K562 (cell line): ENCODE results near the gene BCL2L12. TPM values are rescaled to one million over a fixed set of nuclear protein-coding genes. Genes with fewer than 3 reads are reported as not detected.

Experiments
- CEBPB ChIP-seq: fragments of 450-650 bp; IDR thresholded peaks from 2 replicates; pipeline ENCODE4 v1.6.1; 2016; ENCODE audit warnings: missing genetic modification characterization, missing compliant biosample characterization
- CSDE1 ChIP-seq, 2 experiments: fragments of 450-650 bp; IDR thresholded peaks; 2 replicates each; pipeline ENCODE4 v1.6.1; 2016; ENCODE audit warnings: mild to moderate bottlenecking in 1 of 2
- DDX20 ChIP-seq: fragments of 450-650 bp; IDR thresholded peaks from 2 replicates; pipeline ENCODE4 v1.6.1; 2016; ENCODE audit warnings: missing genetic modification characterization, low read depth, mild to moderate bottlenecking, missing compliant biosample characterization, moderate library complexity
- EHMT2 ChIP-seq: fragments of 450-650 bp; IDR thresholded peaks from 2 replicates; pipeline ENCODE4 v1.6.1; 2018; ENCODE audit warnings: antibody characterized with exemption
- ELF1 ChIP-seq: fragments of 200-800 bp; sonication (Bioruptor generic); IDR thresholded peaks from 2 replicates; pipeline ENCODE4 v1.6.1; 2016; ENCODE audit warnings: missing genetic modification characterization, missing compliant biosample characterization
- NEUROD1 ChIP-seq: fragments of 150-350 bp; IDR thresholded peaks from 2 replicates; pipeline ENCODE4 v1.6.1; 2014; ENCODE audit warnings: borderline replicate concordance, low read length, low read depth; ENCODE audit not compliant: partially characterized antibody
- NFE2 ChIP-seq: IDR thresholded peaks from 2 replicates; pipeline ENCODE4 v1.6.1; 2014; ENCODE audit warnings: antibody characterized with exemption, low read depth
- ZFX ChIP-seq: sonication (generic); formaldehyde crosslinking; IDR thresholded peaks from 2 replicates; pipeline ENCODE4 v1.8.0; 2022; ENCODE audit warnings: mild to moderate bottlenecking, missing genetic modification reagents, moderate library complexity
- polyA plus RNA-seq, 8 experiments: library from polyadenylated mRNA; depleted of rRNA in 4 of 8; stranded (reverse) in 5 of 8; unstranded in 3 of 8; fragments of >200 nt; fragmentation: Nextera tagmentation in 2 of 8; fragmentation: Illumina TruSeq in 1 of 8; extraction: Ambion mirVana in 2 of 8; extraction: Trizol in 1 of 8; gene quantifications; 2 replicates each; pipeline versions ENCODE4 v1.2.1 to v1.2.3, GENCODE V29; 2011 to 2014; ENCODE audit warnings: inconsistent platforms in 1 of 8, missing spikeins in 1 of 8
- total RNA-seq, 7 experiments: library from RNA; depleted of rRNA in 6 of 7; stranded (reverse); fragments of >200 nt in 6 of 7; fragmentation: Illumina TruSeq in 2 of 7; extraction: Trizol in 2 of 7; gene quantifications; 2 replicates each; pipeline versions ENCODE4 v1.2.1 to v1.2.3, GENCODE V29; 2011 to 2021; ENCODE audit warnings: low replicate concordance in 1 of 7
- TF ChIP-seq, protein P1 (sequence below), 2 experiments: IDR thresholded peaks; 2 replicates each; pipeline ENCODE4 v1.6.1; 2012; ENCODE audit warnings: improper control_type of control experiment in 2 of 2, low read depth in 2 of 2, low read length in 2 of 2, borderline replicate concordance in 1 of 2
- TF ChIP-seq, protein P2 (sequence below): fragments of 450-650 bp; IDR thresholded peaks from 2 replicates; pipeline ENCODE4 v1.7.1; 2018; ENCODE audit warnings: mild to moderate bottlenecking, low read depth; ENCODE audit not compliant: partially characterized antibody
- TF ChIP-seq, protein P3 (sequence below), 2 experiments: fragments of 450-650 bp; IDR thresholded peaks; 2 replicates each; pipeline ENCODE4 v1.6.1; 2018; ENCODE audit warnings: mild to moderate bottlenecking in 2 of 2, low read depth in 1 of 2; ENCODE audit not compliant: partially characterized antibody in 2 of 2
- TF ChIP-seq, protein P4 (sequence below): fragments of 250-450 bp; sonication (Bioruptor Pico); IDR thresholded peaks from 2 replicates; pipeline ENCODE4 v1.8.0; 2021; ENCODE audit warnings: mild to moderate bottlenecking, moderate library complexity
- TF ChIP-seq, protein P5 (sequence below): fragments of 250-450 bp; sonication (Bioruptor Pico); IDR thresholded peaks from 2 replicates; pipeline ENCODE4 v1.9.0; 2021; ENCODE audit warnings: mild to moderate bottlenecking, inconsistent platforms

The BCL2L12 gene
- total and polyA plus RNA-seq, 9 of the 15 experiments (the other 6 are each of a cell fraction or from before 2014, with no cell fraction given): 7.4 to 263 (median 81.2) TPM

DNA sequence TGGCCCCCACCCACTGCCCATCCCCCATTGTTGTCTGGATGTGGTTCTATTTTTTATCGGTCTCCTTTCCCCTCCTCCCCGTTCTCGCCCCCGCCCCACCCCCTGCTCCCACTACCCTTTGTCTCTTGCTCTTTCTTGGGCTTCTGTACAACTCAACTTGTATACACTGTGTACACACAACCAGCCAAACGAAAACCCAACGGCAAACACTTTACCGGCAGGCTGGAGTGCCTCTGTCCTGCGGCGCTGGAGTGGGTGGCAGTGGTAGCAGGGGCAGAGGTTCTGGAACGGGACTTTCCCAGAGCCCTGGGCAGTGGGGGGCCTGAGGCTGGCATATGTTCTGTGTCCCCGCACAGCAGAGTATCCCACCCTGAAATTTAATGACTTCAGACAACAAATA, 39.5 kb upstream of the BCL2L12 start (continued):
- TF ChIP-seq, protein P1, sequence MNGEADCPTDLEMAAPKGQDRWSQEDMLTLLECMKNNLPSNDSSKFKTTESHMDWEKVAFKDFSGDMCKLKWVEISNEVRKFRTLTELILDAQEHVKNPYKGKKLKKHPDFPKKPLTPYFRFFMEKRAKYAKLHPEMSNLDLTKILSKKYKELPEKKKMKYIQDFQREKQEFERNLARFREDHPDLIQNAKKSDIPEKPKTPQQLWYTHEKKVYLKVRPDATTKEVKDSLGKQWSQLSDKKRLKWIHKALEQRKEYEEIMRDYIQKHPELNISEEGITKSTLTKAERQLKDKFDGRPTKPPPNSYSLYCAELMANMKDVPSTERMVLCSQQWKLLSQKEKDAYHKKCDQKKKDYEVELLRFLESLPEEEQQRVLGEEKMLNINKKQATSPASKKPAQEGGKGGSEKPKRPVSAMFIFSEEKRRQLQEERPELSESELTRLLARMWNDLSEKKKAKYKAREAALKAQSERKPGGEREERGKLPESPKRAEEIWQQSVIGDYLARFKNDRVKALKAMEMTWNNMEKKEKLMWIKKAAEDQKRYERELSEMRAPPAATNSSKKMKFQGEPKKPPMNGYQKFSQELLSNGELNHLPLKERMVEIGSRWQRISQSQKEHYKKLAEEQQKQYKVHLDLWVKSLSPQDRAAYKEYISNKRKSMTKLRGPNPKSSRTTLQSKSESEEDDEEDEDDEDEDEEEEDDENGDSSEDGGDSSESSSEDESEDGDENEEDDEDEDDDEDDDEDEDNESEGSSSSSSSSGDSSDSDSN (IDR thresholded peaks at IDR 0.05; ENCODE audit: borderline replicate concordance in 1 of 2, low read depth in 2 of 2, low read length in 2 of 2): no peak
- no peak for TF ChIP-seq NEUROD1
- TF ChIP-seq DDX20 (tag): no peak
- no peak for TF ChIP-seq NFE2
- TF ChIP-seq, protein P2, sequence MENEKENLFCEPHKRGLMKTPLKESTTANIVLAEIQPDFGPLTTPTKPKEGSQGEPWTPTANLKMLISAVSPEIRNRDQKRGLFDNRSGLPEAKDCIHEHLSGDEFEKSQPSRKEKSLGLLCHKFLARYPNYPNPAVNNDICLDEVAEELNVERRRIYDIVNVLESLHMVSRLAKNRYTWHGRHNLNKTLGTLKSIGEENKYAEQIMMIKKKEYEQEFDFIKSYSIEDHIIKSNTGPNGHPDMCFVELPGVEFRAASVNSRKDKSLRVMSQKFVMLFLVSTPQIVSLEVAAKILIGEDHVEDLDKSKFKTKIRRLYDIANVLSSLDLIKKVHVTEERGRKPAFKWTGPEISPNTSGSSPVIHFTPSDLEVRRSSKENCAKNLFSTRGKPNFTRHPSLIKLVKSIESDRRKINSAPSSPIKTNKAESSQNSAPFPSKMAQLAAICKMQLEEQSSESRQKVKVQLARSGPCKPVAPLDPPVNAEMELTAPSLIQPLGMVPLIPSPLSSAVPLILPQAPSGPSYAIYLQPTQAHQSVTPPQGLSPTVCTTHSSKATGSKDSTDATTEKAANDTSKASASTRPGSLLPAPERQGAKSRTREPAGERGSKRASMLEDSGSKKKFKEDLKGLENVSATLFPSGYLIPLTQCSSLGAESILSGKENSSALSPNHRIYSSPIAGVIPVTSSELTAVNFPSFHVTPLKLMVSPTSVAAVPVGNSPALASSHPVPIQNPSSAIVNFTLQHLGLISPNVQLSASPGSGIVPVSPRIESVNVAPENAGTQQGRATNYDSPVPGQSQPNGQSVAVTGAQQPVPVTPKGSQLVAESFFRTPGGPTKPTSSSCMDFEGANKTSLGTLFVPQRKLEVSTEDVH: no peak
- TF ChIP-seq, protein P3, sequence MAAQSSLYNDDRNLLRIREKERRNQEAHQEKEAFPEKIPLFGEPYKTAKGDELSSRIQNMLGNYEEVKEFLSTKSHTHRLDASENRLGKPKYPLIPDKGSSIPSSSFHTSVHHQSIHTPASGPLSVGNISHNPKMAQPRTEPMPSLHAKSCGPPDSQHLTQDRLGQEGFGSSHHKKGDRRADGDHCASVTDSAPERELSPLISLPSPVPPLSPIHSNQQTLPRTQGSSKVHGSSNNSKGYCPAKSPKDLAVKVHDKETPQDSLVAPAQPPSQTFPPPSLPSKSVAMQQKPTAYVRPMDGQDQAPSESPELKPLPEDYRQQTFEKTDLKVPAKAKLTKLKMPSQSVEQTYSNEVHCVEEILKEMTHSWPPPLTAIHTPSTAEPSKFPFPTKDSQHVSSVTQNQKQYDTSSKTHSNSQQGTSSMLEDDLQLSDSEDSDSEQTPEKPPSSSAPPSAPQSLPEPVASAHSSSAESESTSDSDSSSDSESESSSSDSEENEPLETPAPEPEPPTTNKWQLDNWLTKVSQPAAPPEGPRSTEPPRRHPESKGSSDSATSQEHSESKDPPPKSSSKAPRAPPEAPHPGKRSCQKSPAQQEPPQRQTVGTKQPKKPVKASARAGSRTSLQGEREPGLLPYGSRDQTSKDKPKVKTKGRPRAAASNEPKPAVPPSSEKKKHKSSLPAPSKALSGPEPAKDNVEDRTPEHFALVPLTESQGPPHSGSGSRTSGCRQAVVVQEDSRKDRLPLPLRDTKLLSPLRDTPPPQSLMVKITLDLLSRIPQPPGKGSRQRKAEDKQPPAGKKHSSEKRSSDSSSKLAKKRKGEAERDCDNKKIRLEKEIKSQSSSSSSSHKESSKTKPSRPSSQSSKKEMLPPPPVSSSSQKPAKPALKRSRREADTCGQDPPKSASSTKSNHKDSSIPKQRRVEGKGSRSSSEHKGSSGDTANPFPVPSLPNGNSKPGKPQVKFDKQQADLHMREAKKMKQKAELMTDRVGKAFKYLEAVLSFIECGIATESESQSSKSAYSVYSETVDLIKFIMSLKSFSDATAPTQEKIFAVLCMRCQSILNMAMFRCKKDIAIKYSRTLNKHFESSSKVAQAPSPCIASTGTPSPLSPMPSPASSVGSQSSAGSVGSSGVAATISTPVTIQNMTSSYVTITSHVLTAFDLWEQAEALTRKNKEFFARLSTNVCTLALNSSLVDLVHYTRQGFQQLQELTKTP (IDR thresholded peaks at IDR 0.05; ENCODE audit: low read depth in 1 of 2, partially characterized antibody in 2 of 2): no peak
- no peak for TF ChIP-seq ELF1 (tag)
- TF ChIP-seq, protein P4, sequence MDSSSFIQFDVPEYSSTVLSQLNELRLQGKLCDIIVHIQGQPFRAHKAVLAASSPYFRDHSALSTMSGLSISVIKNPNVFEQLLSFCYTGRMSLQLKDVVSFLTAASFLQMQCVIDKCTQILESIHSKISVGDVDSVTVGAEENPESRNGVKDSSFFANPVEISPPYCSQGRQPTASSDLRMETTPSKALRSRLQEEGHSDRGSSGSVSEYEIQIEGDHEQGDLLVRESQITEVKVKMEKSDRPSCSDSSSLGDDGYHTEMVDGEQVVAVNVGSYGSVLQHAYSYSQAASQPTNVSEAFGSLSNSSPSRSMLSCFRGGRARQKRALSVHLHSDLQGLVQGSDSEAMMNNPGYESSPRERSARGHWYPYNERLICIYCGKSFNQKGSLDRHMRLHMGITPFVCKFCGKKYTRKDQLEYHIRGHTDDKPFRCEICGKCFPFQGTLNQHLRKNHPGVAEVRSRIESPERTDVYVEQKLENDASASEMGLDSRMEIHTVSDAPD (CRISPR knock-in tag): no peak
- TF ChIP-seq ZFX (CRISPR knock-in tag): no peak
- TF ChIP-seq, protein P5, sequence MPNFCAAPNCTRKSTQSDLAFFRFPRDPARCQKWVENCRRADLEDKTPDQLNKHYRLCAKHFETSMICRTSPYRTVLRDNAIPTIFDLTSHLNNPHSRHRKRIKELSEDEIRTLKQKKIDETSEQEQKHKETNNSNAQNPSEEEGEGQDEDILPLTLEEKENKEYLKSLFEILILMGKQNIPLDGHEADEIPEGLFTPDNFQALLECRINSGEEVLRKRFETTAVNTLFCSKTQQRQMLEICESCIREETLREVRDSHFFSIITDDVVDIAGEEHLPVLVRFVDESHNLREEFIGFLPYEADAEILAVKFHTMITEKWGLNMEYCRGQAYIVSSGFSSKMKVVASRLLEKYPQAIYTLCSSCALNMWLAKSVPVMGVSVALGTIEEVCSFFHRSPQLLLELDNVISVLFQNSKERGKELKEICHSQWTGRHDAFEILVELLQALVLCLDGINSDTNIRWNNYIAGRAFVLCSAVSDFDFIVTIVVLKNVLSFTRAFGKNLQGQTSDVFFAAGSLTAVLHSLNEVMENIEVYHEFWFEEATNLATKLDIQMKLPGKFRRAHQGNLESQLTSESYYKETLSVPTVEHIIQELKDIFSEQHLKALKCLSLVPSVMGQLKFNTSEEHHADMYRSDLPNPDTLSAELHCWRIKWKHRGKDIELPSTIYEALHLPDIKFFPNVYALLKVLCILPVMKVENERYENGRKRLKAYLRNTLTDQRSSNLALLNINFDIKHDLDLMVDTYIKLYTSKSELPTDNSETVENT: no peak
- no peak for TF ChIP-seq CEBPB
- TF ChIP-seq EHMT2: no peak
- TF ChIP-seq CSDE1 (IDR thresholded peaks at IDR 0.05): no peak
- TF ChIP-seq, all 486 proteins: peak for 0
